ENCODE results near the gene NTM.

- TF ChIP-seq MYC (IDR thresholded peaks at IDR 0.05; ENCODE audit: low read depth, low read length) (no peak), FOS (IDR thresholded peaks at IDR 0.05; ENCODE audit: borderline replicate concordance, insufficient read depth, low read length) (no peak)
Measured at GRCh38 chr11:131652231-131652630, 281.8 kb downstream of the NTM start.

Data from endothelial cell of umbilical vein (primary cell).